IMR-90 (cell line): Measurements from ENCODE around the gene HACE1. TPM values are rescaled to one million over a fixed set of nuclear protein-coding genes. Genes with fewer than 3 reads are reported as not detected.

Experiments
- ATAC-seq: fragments of 200-7000 bp; cut with Tn5 transposase; 2 replicates; pipeline ENCODE4 v1.9.1; 2020; ENCODE audit warnings: low read depth, mild to moderate bottlenecking, moderate library complexity
- BruUV-seq: library from RNA; stranded (reverse); fragments of 400-500 nt; replicated peaks from 2 replicates; lab custom pipeline; 2021; lab: Mats Ljungman, UMichigan
- CTCF ChIA-PET: fragments of 300-600 bp; formaldehyde crosslinking; extraction: SDS; loops from one replicate; lab custom pipeline; 2021; ENCODE audit warnings: antibody characterized with exemption; lab: Yijun Ruan, JAX
- POLR2A ChIA-PET: fragments of 300-600 bp; sonication (Branson Sonifier 250); formaldehyde crosslinking; loops from one replicate; lab custom pipeline; 2022; ENCODE audit warnings: antibody characterized with exemption; ENCODE audit not compliant: unreplicated experiment; lab: Charles Lee
- DNase-seq: peaks from one replicate; pipeline ENCODE4 v3.0.0; 2013
- H2AFZ ChIP-seq: replicated peaks from 2 replicates; pipeline ENCODE3; 2013; ENCODE audit warnings: low read length, mild to moderate bottlenecking; ENCODE audit not compliant: poor library complexity
- H2AK5ac ChIP-seq: 2 replicates; pipeline ENCODE4 v1.6.1; 2013; ENCODE audit warnings: low read depth, low read length, inconsistent platforms
- H2AK9ac ChIP-seq: replicated peaks from 2 replicates; pipeline ENCODE3; 2013; ENCODE audit warnings: mild to moderate bottlenecking, low read depth, low read length, moderate library complexity; ENCODE audit not compliant: poor library complexity
- H2BK120ac ChIP-seq: 2 replicates; pipeline ENCODE4 v1.6.1; 2013; ENCODE audit warnings: low read depth, low read length, inconsistent platforms
- H2BK15ac ChIP-seq: 3 replicates; pipeline ENCODE4 v1.6.1; 2013; ENCODE audit warnings: low read depth, low read length, inconsistent platforms
- H2BK20ac ChIP-seq: 2 replicates; pipeline ENCODE4 v1.6.1; 2013; ENCODE audit warnings: low read depth, mild to moderate bottlenecking, inconsistent platforms, low read length, moderate library complexity
- H2BK5ac ChIP-seq: 2 replicates; pipeline ENCODE4 v1.6.1; 2013; ENCODE audit warnings: mild to moderate bottlenecking, low read depth, low read length, inconsistent platforms; ENCODE audit not compliant: poor library complexity, severe bottlenecking
- H3K14ac ChIP-seq: replicated peaks from 2 replicates; pipeline ENCODE4 v1.6.1; 2013; ENCODE audit warnings: low read depth, low read length, inconsistent platforms
- H3K18ac ChIP-seq: 2 replicates; pipeline ENCODE4 v1.6.1; 2013; ENCODE audit warnings: low read depth, low read length, control low read depth
- H3K23ac ChIP-seq: 2 replicates; pipeline ENCODE4 v1.6.1; 2013; ENCODE audit warnings: low read depth, low read length, inconsistent platforms
- H3K27ac ChIP-seq: 2 replicates; pipeline ENCODE4 v1.5.1; 2013; ENCODE audit warnings: mild to moderate bottlenecking, control low read depth, low read length; ENCODE audit not compliant: insufficient read depth
- H3K27me3 ChIP-seq: 2 replicates; pipeline ENCODE4 v1.6.1; 2013; ENCODE audit warnings: low read length; ENCODE audit not compliant: control insufficient read depth, insufficient read depth
- H3K36me3 ChIP-seq: 2 replicates; pipeline ENCODE4 v1.6.1; 2013; ENCODE audit warnings: low read length, mixed read lengths; ENCODE audit not compliant: control insufficient read depth, insufficient read depth
- H3K4ac ChIP-seq: 2 replicates; pipeline ENCODE4 v1.6.1; 2013; ENCODE audit warnings: low read depth, low read length, inconsistent platforms
- H3K4me1 ChIP-seq: 2 replicates; pipeline ENCODE4 v1.6.1; 2013; ENCODE audit warnings: low read length, mixed read lengths; ENCODE audit not compliant: control insufficient read depth, insufficient read depth
- H3K4me2 ChIP-seq: 2 replicates; pipeline ENCODE4 v1.6.1; 2013; ENCODE audit warnings: low read depth, mild to moderate bottlenecking, control low read depth, low read length, moderate library complexity
- H3K4me3 ChIP-seq: 2 replicates; pipeline ENCODE4 v1.5.1; 2013; ENCODE audit warnings: low read depth, mild to moderate bottlenecking, control low read depth, low read length, moderate library complexity; ENCODE audit not compliant: insufficient read depth
- H3K56ac ChIP-seq: 2 replicates; pipeline ENCODE4 v1.6.1; 2013; ENCODE audit warnings: low read length, inconsistent platforms; ENCODE audit not compliant: insufficient read depth; ENCODE audit errors: extremely low read depth
- H3K79me1 ChIP-seq, 2 experiments: 2 replicates each; pipeline ENCODE4 v1.6.1; 2013; ENCODE audit warnings: low read length in 2 of 2, inconsistent platforms in 1 of 2, low read depth in 1 of 2
- H3K9ac ChIP-seq: 2 replicates; pipeline ENCODE4 v1.6.1; 2013; ENCODE audit warnings: low read depth, low read length, control low read depth
- H3K9me1 ChIP-seq: 2 replicates; pipeline ENCODE4 v1.6.1; 2013; ENCODE audit warnings: low read length, inconsistent platforms; ENCODE audit not compliant: insufficient read depth
- H3K9me3 ChIP-seq: 2 replicates; pipeline ENCODE4 v1.6.1; 2013; ENCODE audit warnings: low read length; ENCODE audit not compliant: control insufficient read depth, insufficient read depth
- H4K20me1 ChIP-seq: 2 replicates; pipeline ENCODE4 v1.6.1; 2013; ENCODE audit warnings: low read length, inconsistent platforms; ENCODE audit not compliant: insufficient read depth
- H4K5ac ChIP-seq: 2 replicates; pipeline ENCODE4 v1.6.1; 2013; ENCODE audit warnings: mild to moderate bottlenecking, low read depth, low read length, control low read depth
- H4K8ac ChIP-seq, 2 experiments: 2 replicates each; pipeline ENCODE4 v1.6.1; 2013; ENCODE audit warnings: low read depth in 2 of 2, low read length in 2 of 2, control low read depth in 1 of 2, inconsistent platforms in 1 of 2
- H4K91ac ChIP-seq: 2 replicates; pipeline ENCODE4 v1.6.1; 2013; ENCODE audit warnings: low read depth, low read length, inconsistent platforms; ENCODE audit not compliant: insufficient read depth
- BHLHE40 ChIP-seq: fragments of 150-350 bp; IDR thresholded peaks from 2 replicates; pipeline ENCODE4 v1.6.1; 2016; ENCODE audit warnings: mild to moderate bottlenecking, low read depth, low read length
- CEBPB ChIP-seq: IDR thresholded peaks from 2 replicates; pipeline ENCODE4 v1.6.1; 2012; ENCODE audit warnings: low read depth, low read length, improper control_type of control experiment
- CHD1 ChIP-seq: IDR thresholded peaks from 2 replicates; pipeline ENCODE4 v1.6.1; 2012; ENCODE audit warnings: low read depth, low read length, improper control_type of control experiment
- CTCF ChIP-seq: conservative IDR thresholded peaks from 2 replicates; pipeline ENCODE4 v1.5.1; 2012; ENCODE audit warnings: mild to moderate bottlenecking, low read depth, low read length, improper control_type of control experiment
- ELK1 ChIP-seq: fragments of 150-350 bp; IDR thresholded peaks from 2 replicates; pipeline ENCODE4 v1.6.1; 2016; ENCODE audit warnings: low read depth, mild to moderate bottlenecking, low read length, moderate library complexity, borderline replicate concordance
- FOS ChIP-seq: fragments of 150-350 bp; IDR thresholded peaks from 2 replicates; pipeline ENCODE4 v1.6.1; 2016; ENCODE audit warnings: low read depth, low read length
- MAFK ChIP-seq: IDR thresholded peaks from 2 replicates; pipeline ENCODE4 v1.6.1; 2012; ENCODE audit warnings: low read depth, low read length, improper control_type of control experiment
- MAZ ChIP-seq: IDR thresholded peaks from 2 replicates; pipeline ENCODE4 v1.6.1; 2012; ENCODE audit warnings: low read depth, mild to moderate bottlenecking, low read length, improper control_type of control experiment, moderate library complexity, borderline replicate concordance
- MXI1 ChIP-seq: IDR thresholded peaks from 2 replicates; pipeline ENCODE4 v1.6.1; 2012; ENCODE audit warnings: low read depth, mild to moderate bottlenecking, low read length, moderate library complexity, borderline replicate concordance
- NFE2L2 ChIP-seq: fragments of 150-350 bp; IDR thresholded peaks from 2 replicates; pipeline ENCODE4 v1.6.1; 2016; ENCODE audit warnings: low read depth, mild to moderate bottlenecking, low read length
- POLR2A ChIP-seq: IDR thresholded peaks from 2 replicates; pipeline ENCODE4 v1.6.1; 2012; ENCODE audit warnings: mild to moderate bottlenecking, low read depth, low read length
- RAD21 ChIP-seq: IDR thresholded peaks from 2 replicates; pipeline ENCODE4 v1.6.1; 2012; ENCODE audit warnings: low read length, improper control_type of control experiment
- RCOR1 ChIP-seq: IDR thresholded peaks from 2 replicates; pipeline ENCODE4 v1.6.1; 2012; ENCODE audit warnings: mild to moderate bottlenecking, low read length, improper control_type of control experiment; ENCODE audit not compliant: insufficient replicate concordance
- RFX5 ChIP-seq: IDR thresholded peaks from 2 replicates; pipeline ENCODE4 v1.8.0; 2012; ENCODE audit warnings: low read depth, mild to moderate bottlenecking, low read length, moderate library complexity
- SMC3 ChIP-seq: fragments of 150-350 bp; IDR thresholded peaks from 2 replicates; pipeline ENCODE4 v1.6.1; 2016; ENCODE audit warnings: low read depth, mild to moderate bottlenecking, antibody characterized with exemption, low read length, moderate library complexity
- WGBS, 2 experiments: methylation state at CpG; one replicate each; pipeline versions ENCODE4 v1.1.5 to v1.1.7; 2013; ENCODE audit warnings: missing lambda C conversion rate in 2 of 2; ENCODE audit not compliant: insufficient read length in 1 of 2; ENCODE audit errors: extremely low coverage in 2 of 2; 5-methylcytosine and 5-hydroxymethylcytosine counted together
- dilution Hi-C: fragments of 300-500 bp; cut with HindIII; formaldehyde crosslinking; loops from one replicate; pipeline ENCODE4 v1.14.3; 2018; ENCODE audit warnings: low sequenced_read_pairs; ENCODE audit not compliant: unreplicated experiment
- in situ Hi-C: fragments of 300-500 bp; cut with MboI; formaldehyde crosslinking; loops from 3 replicates; pipeline ENCODE4 v1.14.3; 2019; ENCODE audit warnings: low sequenced_read_pairs, inconsistent platforms, mixed read lengths
- intact Hi-C: fragments of 100-400 bp; cut with micrococcal nuclease; formaldehyde crosslinking; loops from 2 replicates; pipeline ENCODE4 v1.10.0; 2022
- polyA plus RNA-seq, 3 experiments: library from polyadenylated mRNA; depleted of rRNA; stranded (reverse); fragments of >200 nt; gene quantifications; 2 replicates each; pipeline ENCODE4 v1.2.3, GENCODE V29; 2012; ENCODE audit warnings: low replicate concordance in 1 of 3
- total RNA-seq: library from RNA; depleted of rRNA; stranded (reverse); fragments of >200 nt; gene quantifications from 2 replicates; pipeline ENCODE4 v1.2.3, GENCODE V29; 2012
- TF ChIP-seq, protein P1 (sequence below): fragments of 150-350 bp; IDR thresholded peaks from 2 replicates; pipeline ENCODE4 v1.6.1; 2017; ENCODE audit warnings: mild to moderate bottlenecking, antibody characterized with exemption, low read length, low read depth

HACE1 gene
- total and polyA plus RNA-seq, 2 of the 4 experiments (the other 2 are of a cell fraction), result 5.4 to 10.8 TPM

DNA sequence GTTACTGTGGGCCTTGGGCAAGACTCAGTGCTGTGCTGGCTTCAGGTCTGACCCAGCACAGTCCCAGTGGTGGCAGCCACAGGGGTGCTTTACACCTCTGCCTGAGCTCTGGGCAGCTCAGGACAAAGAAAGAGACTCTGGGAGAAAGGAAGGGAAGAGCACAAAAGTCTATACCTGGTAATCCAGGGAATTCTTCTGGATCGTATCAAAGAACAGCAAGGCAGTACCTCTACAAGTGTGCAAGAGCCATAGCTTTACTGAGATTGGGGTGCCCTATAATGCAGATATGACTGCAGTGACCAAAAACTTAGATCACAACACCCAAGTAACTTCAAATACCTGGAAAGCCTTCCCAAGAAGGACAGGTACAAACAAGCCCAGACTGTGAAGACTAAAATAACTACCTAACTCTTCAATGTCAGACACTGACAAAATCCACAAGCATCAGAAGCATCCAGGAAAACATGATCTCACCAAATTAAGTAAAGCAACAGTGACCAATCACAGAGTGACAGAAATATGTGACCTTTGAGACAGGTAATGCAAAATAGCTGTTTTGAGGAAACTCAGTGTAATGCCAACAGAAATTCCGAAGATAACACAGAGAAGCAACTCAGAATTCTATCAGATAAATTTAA lies 49.3 kb upstream of the HACE1 start:
- H3K4me3 ChIP-seq, result no peak overlapping the region
- H4K8ac ChIP-seq, result no peak overlapping the region
- H3K36me3 ChIP-seq, result no peaks in the 10 kb centered on the region
- ChIA-PET POLR2A (no interaction called here), CTCF (no interaction called here)
- H3K27me3 ChIP-seq, result no peaks in the 10 kb centered on the region
- no peak overlapping the region for H3K4ac ChIP-seq
- dilution Hi-C loops, result no loop called here
- H3K56ac ChIP-seq, result no peak overlapping the region
- H3K79me1 ChIP-seq, result no peaks in the 10 kb centered on the region
- BruUV-seq, result no TSS peak
- no peaks in the 10 kb centered on the region for H3K9me1 ChIP-seq
- H3K4me1 ChIP-seq, result no peaks in the 10 kb centered on the region
- no CpG with 5 or more reads among the region's 2 CpGs for WGBS, 2 experiments
- intact Hi-C loops, result no loop called here
- in situ Hi-C loops, result no loop called here
- no peak overlapping the region for H3K18ac ChIP-seq
- no peak for TF ChIP-seq POLR2A
- no peak for TF ChIP-seq SMC3
- no peak for TF ChIP-seq CHD1
- TF ChIP-seq FOS, result no peak
- TF ChIP-seq RAD21, result no peak
- TF ChIP-seq MAZ, result no peak
- TF ChIP-seq, protein P1, sequence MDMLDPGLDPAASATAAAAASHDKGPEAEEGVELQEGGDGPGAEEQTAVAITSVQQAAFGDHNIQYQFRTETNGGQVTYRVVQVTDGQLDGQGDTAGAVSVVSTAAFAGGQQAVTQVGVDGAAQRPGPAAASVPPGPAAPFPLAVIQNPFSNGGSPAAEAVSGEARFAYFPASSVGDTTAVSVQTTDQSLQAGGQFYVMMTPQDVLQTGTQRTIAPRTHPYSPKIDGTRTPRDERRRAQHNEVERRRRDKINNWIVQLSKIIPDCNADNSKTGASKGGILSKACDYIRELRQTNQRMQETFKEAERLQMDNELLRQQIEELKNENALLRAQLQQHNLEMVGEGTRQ, result no peak
- no peak for TF ChIP-seq NFE2L2
- TF ChIP-seq MXI1, result no peak
- TF ChIP-seq MAFK, result no peak
- TF ChIP-seq RCOR1, result no peak
- no peak for TF ChIP-seq ELK1
- no peak for TF ChIP-seq BHLHE40
- no peak for TF ChIP-seq CEBPB
- no peak for TF ChIP-seq CTCF
- no peak for TF ChIP-seq RFX5
- no peak for DNase-seq
- H2BK20ac ChIP-seq, result no peak overlapping the region
- no peak overlapping the region for H3K14ac ChIP-seq
- H2AFZ ChIP-seq, result no peak overlapping the region
- H3K4me2 ChIP-seq, result no peak overlapping the region
- H3K9ac ChIP-seq, result no peak overlapping the region
- H2BK15ac ChIP-seq, result no peak overlapping the region
- H2BK5ac ChIP-seq, result no peak overlapping the region
- H4K91ac ChIP-seq, result no peak overlapping the region
- H2AK9ac ChIP-seq, result no peak overlapping the region
- H2BK120ac ChIP-seq, result no peak overlapping the region
- ATAC-seq, result no peak
- H4K20me1 ChIP-seq, result no peaks in the 10 kb centered on the region
- H2AK5ac ChIP-seq, result no peak overlapping the region
- no peak overlapping the region for H3K23ac ChIP-seq
- H4K5ac ChIP-seq, result no peak overlapping the region
- no peak overlapping the region for H3K27ac ChIP-seq
- H3K9me3 ChIP-seq, result no peaks in the 10 kb centered on the region
